Inflammatory macrophage (primary cell): ENCODE measurements around the gene MCTP2.

ENCODE experiments used
- DNase-seq, 2 donors: peaks; one replicate each; pipeline ENCODE4 v3.0.0-alpha.2; 2020 to 2022

MCTP2 gene

GRCh38 chr15:94360251-94360685 lies 128.9 kb downstream of the MCTP2 start:
- DNase-seq, result no peak

- DNase-seq, result no peak
These were observed 131.2 kb downstream of the MCTP2 start for GRCh38 chr15:94362385-94363092.

- no peak for DNase-seq
These were observed 132.0 kb downstream of the MCTP2 start for GRCh38 chr15:94363382-94363781.

- no peak for DNase-seq
These were observed 135.4 kb downstream of the MCTP2 start for GRCh38 chr15:94366781-94367180.

- DNase-seq, result no peak
These were observed 136.6 kb downstream of the MCTP2 start for GRCh38 chr15:94367726-94368535.

GRCh38 chr15:94370206-94370935 lies 139.0 kb downstream of the MCTP2 start:
- peak; percentile 73 to 82 for DNase-seq

GRCh38 chr15:94370936-94371285 lies 139.6 kb downstream of the MCTP2 start:
- DNase-seq, result peak; percentile 23 to 79

- DNase-seq, result no peak
These were observed 141.5 kb downstream of the MCTP2 start for GRCh38 chr15:94372821-94373220.

GRCh38 chr15:94375997-94376396 lies 144.6 kb downstream of the MCTP2 start:
- DNase-seq, result no peak

- DNase-seq, result no peak
These were observed 148.6 kb downstream of the MCTP2 start for GRCh38 chr15:94379986-94380385.

- no peak for DNase-seq
These were observed 149.4 kb downstream of the MCTP2 start for GRCh38 chr15:94380798-94381197.

- DNase-seq, result no peak
These were observed 150.0 kb downstream of the MCTP2 start for GRCh38 chr15:94381384-94381783.

GRCh38 chr15:94383041-94383440 lies 151.7 kb downstream of the MCTP2 start:
- no peak for DNase-seq

GRCh38 chr15:94383706-94384105 lies 152.3 kb downstream of the MCTP2 start:
- DNase-seq, result no peak

- DNase-seq, result no peak
These were observed 154.1 kb downstream of the MCTP2 start for GRCh38 chr15:94385441-94385840.

- DNase-seq, result no peak
These were observed 155.0 kb downstream of the MCTP2 start for GRCh38 chr15:94386351-94386750.

- no peak for DNase-seq
These were observed 156.1 kb downstream of the MCTP2 start for GRCh38 chr15:94387442-94387841.

- peak in 1 of 2 donors; percentile 17 for DNase-seq
These were observed 156.6 kb downstream of the MCTP2 start for GRCh38 chr15:94387849-94388441.

GRCh38 chr15:94395640-94396039 lies 164.3 kb downstream of the MCTP2 start:
- no peak for DNase-seq

GRCh38 chr15:94397337-94397736 lies 166.0 kb downstream of the MCTP2 start:
- no peak for DNase-seq

GRCh38 chr15:94398001-94398400 lies 166.6 kb downstream of the MCTP2 start:
- no peak for DNase-seq

- DNase-seq, result no peak
These were observed 169.4 kb downstream of the MCTP2 start for GRCh38 chr15:94400526-94401298.
